Sigmoid colon (tissue), 3 donors: ENCODE data around the gene MYO1F.

Experiments
- CTCF ChIP-seq, 4 experiments: fragments of 450-650 bp in 3 of 4; fragments of 200-600 bp in 1 of 4; IDR thresholded peaks; one replicate each; pipeline ENCODE4 v1.5.1; 2016 to 2019; ENCODE audit warnings: antibody characterized with exemption in 4 of 4, mild to moderate bottlenecking in 3 of 4, moderate library complexity in 2 of 4
- POLR2A ChIP-seq, 2 donors: fragments of 450-650 bp; IDR thresholded peaks; one replicate each; pipeline ENCODE4 v1.6.1; 2016; ENCODE audit warnings: antibody characterized with exemption in 2 of 2, mild to moderate bottlenecking in 2 of 2, moderate library complexity in 2 of 2

- TF ChIP-seq POLR2A (IDR thresholded peaks at IDR 0.05) (no peak), CTCF (IDR thresholded peaks at IDR 0.05) (peak; percentile 95 to 98 (median 96))
Observed at GRCh38 chr19:8580710-8581281, 3.6 kb upstream of the MYO1F start.
